Mesodermal cell (in vitro differentiated cells): ENCODE data around the gene SPATA4. TPM values are rescaled to one million over a fixed set of nuclear protein-coding genes. Genes with fewer than 3 reads are reported as not detected.
A peak's percentile ranks its signal among the peaks of the same experiment; 100 is the strongest.

Experiments
- H3K27ac ChIP-seq: 2 replicates; pipeline ENCODE4 v1.7.0; 2013; ENCODE audit warnings: mild to moderate bottlenecking, low read depth, low read length, moderate library complexity; ENCODE audit not compliant: severe bottlenecking
- H3K36me3 ChIP-seq: 2 replicates; pipeline ENCODE4 v1.7.1; 2013; ENCODE audit warnings: mild to moderate bottlenecking, low read length, moderate library complexity; ENCODE audit not compliant: control insufficient read depth, insufficient read depth
- H3K4me1 ChIP-seq: one replicate; pipeline ENCODE4 v1.7.1; 2013; ENCODE audit warnings: mild to moderate bottlenecking, low read length; ENCODE audit not compliant: insufficient read depth, control insufficient read depth, poor library complexity, severe bottlenecking
- H3K4me3 ChIP-seq: 2 replicates; pipeline ENCODE4 v1.7.0; 2013; ENCODE audit warnings: low read length, control low read depth, mild to moderate bottlenecking; ENCODE audit not compliant: insufficient read depth, poor library complexity, severe bottlenecking; ENCODE audit errors: extremely low read depth
- H3K9me3 ChIP-seq: 2 replicates; pipeline ENCODE4 v1.7.1; 2013; ENCODE audit warnings: mild to moderate bottlenecking, low read length, moderate library complexity; ENCODE audit not compliant: control insufficient read depth
- WGBS, 2 experiments: methylation state at CpG; one replicate each; pipeline ENCODE4 v1.1.5; 2013; ENCODE audit warnings: missing lambda C conversion rate in 2 of 2; ENCODE audit not compliant: insufficient coverage in 2 of 2; 5-methylcytosine and 5-hydroxymethylcytosine counted together
- polyA plus RNA-seq, 2 experiments: library from polyadenylated mRNA; stranded (reverse); fragments of 50-300 nt; gene quantifications; one replicate each; pipeline ENCODE4 v1.2.3, GENCODE V29; 2013

Gene SPATA4
- 0.33 TPM for polyA plus RNA-seq (2013, experiment 1 of 2)
- not detected for polyA plus RNA-seq (2013, experiment 2 of 2)

- Histone ChIP-seq H3K4me1 (no peaks in the 10 kb centered on the region), H3K27ac (peak within 1 kb of the TSS; percentile 66), H3K4me3 (peak within 1 kb of the TSS; percentile 36), H3K9me3 (no peaks in the 10 kb centered on the region), H3K36me3 (no peaks in the 10 kb centered on the region)
- 3% methylated on average over 32 to 34 of the region's 45 CpGs for WGBS, 2 experiments
These were observed at the start of gene SPATA4 for GRCh38 chr4:176195184-176195978. Gene SPATA4 (minus strand): TSS chr4:176195585. CDS start chr4:176195562, 23 bp downstream.

DNA sequence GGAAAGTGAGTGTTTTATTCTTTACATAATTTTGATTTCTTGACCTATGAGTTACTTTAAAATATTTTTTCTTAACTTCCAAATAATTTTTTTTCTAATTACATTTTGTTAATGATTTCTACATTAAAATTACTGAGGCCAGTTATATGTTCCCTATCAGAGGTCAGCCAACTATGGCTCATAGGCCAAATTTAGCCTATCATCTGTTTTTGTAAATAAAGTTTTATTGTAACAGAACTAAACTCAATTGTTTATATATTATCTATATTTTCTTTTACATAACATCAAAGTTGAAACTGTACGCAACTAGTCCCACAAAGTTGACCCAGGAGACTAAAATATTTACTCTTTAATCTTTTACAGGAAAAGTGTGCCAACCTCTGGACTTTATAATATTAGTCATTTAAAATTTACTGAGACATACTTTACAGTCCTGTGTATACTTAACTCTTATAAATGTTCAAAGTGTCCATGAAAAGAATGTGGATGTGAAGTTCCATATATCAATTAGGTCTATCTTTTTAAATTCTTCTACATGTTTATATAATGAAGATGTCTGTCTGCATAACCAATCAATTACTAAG lies 47.5 kb upstream of the SPATA4 start:
- Histone ChIP-seq H3K9me3 (no peaks in the 10 kb centered on the region), H3K27ac (no peak overlapping the region), H3K36me3 (no peaks in the 10 kb centered on the region), H3K4me1 (no peaks in the 10 kb centered on the region), H3K4me3 (no peak overlapping the region)
- WGBS, 2 experiments = no CpG with 5 or more reads among the region's 1 CpG

DNA sequence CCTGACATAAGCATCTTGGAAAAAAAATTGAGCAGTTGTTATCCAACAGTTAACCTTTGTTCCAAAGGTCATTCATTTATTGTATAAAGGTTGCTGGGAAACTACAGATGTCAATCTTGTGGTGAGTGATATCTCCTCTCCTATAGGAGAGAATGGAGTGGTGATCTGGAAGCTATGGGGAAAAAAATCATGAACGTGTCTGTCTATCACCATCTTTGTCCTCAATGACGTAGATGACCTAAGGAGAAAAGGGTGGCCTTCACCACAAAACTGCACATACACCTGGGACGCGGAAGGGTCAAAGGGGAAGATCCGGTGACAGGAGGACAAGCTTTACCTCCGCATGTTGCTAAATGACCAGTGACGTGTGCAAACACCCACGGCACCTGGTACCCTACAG lies 46.3 kb upstream of the SPATA4 start:
- H3K9me3 ChIP-seq = no peaks in the 10 kb centered on the region
- 92 to 95% methylated on average over 7 to 8 of the region's 8 CpGs for WGBS, 2 experiments
- H3K4me3 ChIP-seq = no peak overlapping the region
- no peak overlapping the region for H3K27ac ChIP-seq
- H3K4me1 ChIP-seq = no peaks in the 10 kb centered on the region
- H3K36me3 ChIP-seq = no peaks in the 10 kb centered on the region

DNA sequence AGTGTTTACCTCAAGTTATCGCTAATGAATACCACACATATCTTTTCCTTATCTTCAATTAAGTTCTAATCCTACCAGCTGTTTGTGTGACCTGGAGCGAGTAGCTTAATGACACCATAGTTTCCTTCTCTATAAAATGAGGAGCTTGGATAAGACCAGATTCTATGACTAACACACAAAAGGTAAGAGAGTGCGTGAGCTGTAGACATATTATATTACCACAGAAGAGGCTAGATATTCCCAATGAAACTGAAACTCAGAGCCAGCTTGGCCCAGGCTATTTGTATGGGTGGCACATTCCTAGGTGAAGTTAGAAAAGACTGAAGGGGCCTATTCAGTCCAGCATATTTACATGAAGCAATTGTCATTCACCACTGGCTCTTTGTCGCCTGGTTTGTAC lies 43.4 kb upstream of the SPATA4 start:
- no peak overlapping the region for H3K27ac ChIP-seq
- WGBS, 2 experiments = 0% methylated on average over 1 of the region's 4 CpGs
- H3K4me3 ChIP-seq = no peak overlapping the region
- no peaks in the 10 kb centered on the region for H3K36me3 ChIP-seq
- no peaks in the 10 kb centered on the region for H3K9me3 ChIP-seq
- no peaks in the 10 kb centered on the region for H3K4me1 ChIP-seq

DNA sequence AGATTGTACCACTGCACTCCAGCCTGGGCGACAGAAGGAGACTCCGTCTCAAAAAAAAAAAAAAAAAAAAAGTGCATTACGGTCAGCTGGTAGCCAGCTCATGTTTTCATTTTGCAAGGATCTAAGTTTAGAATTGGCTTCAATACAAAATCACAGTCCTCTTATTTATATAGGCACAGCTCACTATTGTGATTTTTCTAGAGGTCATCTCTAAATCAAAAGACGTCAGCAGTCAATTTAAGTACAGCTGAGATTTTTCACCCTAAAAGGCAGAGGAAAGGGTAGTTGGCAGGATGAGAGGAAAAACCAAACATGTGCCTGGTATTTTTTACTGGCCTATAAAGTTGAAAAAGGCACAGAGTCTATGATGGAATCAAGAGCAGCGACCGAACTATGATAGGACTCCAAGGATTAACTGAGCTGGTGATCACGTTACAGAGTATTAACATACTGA lies 42.8 kb upstream of the SPATA4 start:
- 89 to 97% methylated on average over 3 to 5 of the region's 7 CpGs for WGBS, 2 experiments
- Histone ChIP-seq H3K4me1 (no peaks in the 10 kb centered on the region), H3K27ac (no peak overlapping the region), H3K4me3 (no peak overlapping the region), H3K36me3 (no peaks in the 10 kb centered on the region), H3K9me3 (no peaks in the 10 kb centered on the region)

DNA sequence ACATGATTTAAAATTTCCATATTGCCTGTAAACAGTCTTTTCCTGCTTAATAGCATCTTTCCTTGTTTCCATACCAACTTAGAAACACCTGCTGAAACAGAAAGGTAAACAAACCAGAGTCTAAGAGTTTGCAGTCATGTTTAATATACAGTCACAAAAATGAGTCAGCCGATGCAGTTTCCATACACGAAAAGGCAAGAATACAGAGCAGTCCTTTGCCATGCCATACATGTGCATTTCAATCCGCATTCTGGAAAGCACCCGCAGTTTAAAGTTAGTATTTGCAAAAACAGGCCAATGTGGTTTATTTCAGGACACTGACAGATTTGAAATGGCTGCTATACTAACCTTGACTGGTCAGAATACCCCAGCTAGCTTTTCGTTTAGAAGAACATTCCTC lies 41.6 kb upstream of the SPATA4 start:
- H3K4me3 ChIP-seq = no peak overlapping the region
- 92 to 100% methylated on average over 4 to 5 of the region's 5 CpGs for WGBS, 2 experiments

GRCh38 chr4:176230836-176231235 lies 35.5 kb upstream of the SPATA4 start:
- 79 to 93% methylated on average over 3 of the region's 4 CpGs for WGBS, 2 experiments
- no peaks in the 10 kb centered on the region for H3K9me3 ChIP-seq
- no peak overlapping the region for H3K27ac ChIP-seq
- no peak overlapping the region for H3K4me3 ChIP-seq
- H3K36me3 ChIP-seq = no peaks in the 10 kb centered on the region
- H3K4me1 ChIP-seq = no peaks in the 10 kb centered on the region

More for the DNA sequence above, 41.6 kb upstream of the SPATA4 start:
- H3K4me1 ChIP-seq = no peaks in the 10 kb centered on the region
- H3K9me3 ChIP-seq = no peaks in the 10 kb centered on the region
- H3K36me3 ChIP-seq = no peaks in the 10 kb centered on the region
- no peak overlapping the region for H3K27ac ChIP-seq

- Histone ChIP-seq H3K27ac (no peak overlapping the region), H3K36me3 (no peaks in the 10 kb centered on the region), H3K9me3 (no peaks in the 10 kb centered on the region), H3K4me3 (no peak overlapping the region), H3K4me1 (no peaks in the 10 kb centered on the region)
- WGBS, 2 experiments = 88 to 100% methylated on average over 1 to 3 of the region's 4 CpGs
These were observed 34.3 kb upstream of the SPATA4 start for GRCh38 chr4:176229645-176230044.

GRCh38 chr4:176226736-176227135 lies 31.4 kb upstream of the SPATA4 start:
- Histone ChIP-seq H3K4me1 (no peaks in the 10 kb centered on the region), H3K4me3 (no peak overlapping the region), H3K9me3 (no peaks in the 10 kb centered on the region), H3K36me3 (no peaks in the 10 kb centered on the region), H3K27ac (no peak overlapping the region)
- 73 to 77% methylated on average over 5 of the region's 5 CpGs for WGBS, 2 experiments

- Histone ChIP-seq H3K27ac (no peak overlapping the region), H3K4me1 (no peaks in the 10 kb centered on the region), H3K4me3 (no peak overlapping the region), H3K9me3 (no peaks in the 10 kb centered on the region), H3K36me3 (no peaks in the 10 kb centered on the region)
- 67 to 75% methylated on average over 1 to 2 of the region's 2 CpGs for WGBS, 2 experiments
These were observed 28.2 kb upstream of the SPATA4 start for GRCh38 chr4:176223561-176223960.

DNA sequence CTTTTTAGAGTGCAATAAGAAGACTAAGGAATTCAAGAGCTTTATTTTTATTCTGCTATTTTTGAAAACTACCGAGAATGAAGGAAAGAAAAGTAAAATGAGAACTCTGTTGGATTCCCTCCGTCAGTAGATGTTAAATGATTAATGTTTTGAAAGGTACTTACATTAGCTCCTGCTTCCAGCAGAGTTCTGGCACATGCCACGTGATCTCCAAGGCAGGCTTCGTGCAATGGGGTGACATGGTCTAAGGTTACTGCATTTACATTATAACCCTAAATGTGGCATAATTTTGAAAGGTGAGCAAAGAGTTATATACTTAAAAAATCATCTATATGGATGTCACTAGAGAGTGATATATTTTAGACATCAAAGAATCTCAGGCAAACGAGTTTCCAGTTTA lies 26.8 kb upstream of the SPATA4 start:
- H3K4me3 ChIP-seq = no peak overlapping the region
- no peak overlapping the region for H3K27ac ChIP-seq
- no peaks in the 10 kb centered on the region for H3K9me3 ChIP-seq
- no peaks in the 10 kb centered on the region for H3K4me1 ChIP-seq
- H3K36me3 ChIP-seq = no peaks in the 10 kb centered on the region
- WGBS, 2 experiments = 91 to 96% methylated on average over 2 to 3 of the region's 5 CpGs
